Retinal pigment epithelial cell (primary cell): ENCODE measurements around the gene TREX2.

Experiments used
- DNase-seq: peaks from one replicate; pipeline ENCODE4 v3.0.0-alpha.2; 2010; ENCODE audit warnings: low read depth
- H3K4me3 ChIP-seq: 2 replicates; pipeline ENCODE4 v1.5.1; 2011; ENCODE audit warnings: mild to moderate bottlenecking, low read length, control low read depth, moderate library complexity
- CTCF ChIP-seq: conservative IDR thresholded peaks from 2 replicates; pipeline ENCODE4 v1.5.1; 2011; ENCODE audit warnings: low read depth, low read length, control low read depth, inconsistent platforms

The TREX2 gene

GRCh38 chrX:153449368-153450113 is 3.7 kb upstream of the TREX2 start:
- TF ChIP-seq CTCF, result no peak
- DNase-seq, result no peak
- no peak overlapping the region for H3K4me3 ChIP-seq

- DNase-seq, result no peak
- no peak for TF ChIP-seq CTCF
- no peak overlapping the region for H3K4me3 ChIP-seq
These were observed 2.9 kb upstream of the TREX2 start for GRCh38 chrX:153448556-153449367.

GRCh38 chrX:153447581-153447960 is 1.7 kb upstream of the TREX2 start:
- TF ChIP-seq CTCF, result no peak

GRCh38 chrX:153446950-153447580 is 1.2 kb upstream of the TREX2 start:
- no peak for DNase-seq
- H3K4me3 ChIP-seq, result no peak overlapping the region
- no peak for TF ChIP-seq CTCF

More at GRCh38 chrX:153447581-153447960, 1.7 kb upstream of the TREX2 start:
- no peak overlapping the region for H3K4me3 ChIP-seq
- no peak for DNase-seq

- no peak for TF ChIP-seq CTCF
- H3K4me3 ChIP-seq, result no peak overlapping the region
- DNase-seq, result no peak
These were observed 730 bp upstream of the TREX2 start for GRCh38 chrX:153446636-153446936.

- no peak for TF ChIP-seq CTCF
- DNase-seq, result no peak
- H3K4me3 ChIP-seq, result no peak overlapping the region
These were observed 575 bp downstream of the TREX2 start for GRCh38 chrX:153445106-153445855.
